Astrocyte of the spinal cord (primary cell): ENCODE measurements around the gene THBS2.
A peak's percentile ranks its signal among the peaks of the same experiment; 100 is the strongest.

Experiments
- DNase-seq: peaks from one replicate; pipeline ENCODE4 v3.0.0; 2011; ENCODE audit warnings: low read depth, low spot score
- H3K4me3 ChIP-seq: 2 replicates; pipeline ENCODE4 v1.5.1; 2011; ENCODE audit warnings: low read depth, mild to moderate bottlenecking, low read length, moderate library complexity
- CTCF ChIP-seq: IDR thresholded peaks from 2 replicates; pipeline ENCODE4 v1.5.1; 2012; ENCODE audit warnings: low read depth, mild to moderate bottlenecking, low read length, inconsistent platforms
- in situ Hi-C: cut with HindIII; loops from 2 replicates; pipeline ENCODE4 v1.10.0; 2017; ENCODE audit warnings: low sequenced_read_pairs

THBS2 gene

GRCh38 chr6:169230322-169230665 lies 23.4 kb downstream of the THBS2 start:
- TF ChIP-seq CTCF, result no peak
- H3K4me3 ChIP-seq, result no peak overlapping the region
- in situ Hi-C loops, result no loop called here
- no peak for DNase-seq

DNA sequence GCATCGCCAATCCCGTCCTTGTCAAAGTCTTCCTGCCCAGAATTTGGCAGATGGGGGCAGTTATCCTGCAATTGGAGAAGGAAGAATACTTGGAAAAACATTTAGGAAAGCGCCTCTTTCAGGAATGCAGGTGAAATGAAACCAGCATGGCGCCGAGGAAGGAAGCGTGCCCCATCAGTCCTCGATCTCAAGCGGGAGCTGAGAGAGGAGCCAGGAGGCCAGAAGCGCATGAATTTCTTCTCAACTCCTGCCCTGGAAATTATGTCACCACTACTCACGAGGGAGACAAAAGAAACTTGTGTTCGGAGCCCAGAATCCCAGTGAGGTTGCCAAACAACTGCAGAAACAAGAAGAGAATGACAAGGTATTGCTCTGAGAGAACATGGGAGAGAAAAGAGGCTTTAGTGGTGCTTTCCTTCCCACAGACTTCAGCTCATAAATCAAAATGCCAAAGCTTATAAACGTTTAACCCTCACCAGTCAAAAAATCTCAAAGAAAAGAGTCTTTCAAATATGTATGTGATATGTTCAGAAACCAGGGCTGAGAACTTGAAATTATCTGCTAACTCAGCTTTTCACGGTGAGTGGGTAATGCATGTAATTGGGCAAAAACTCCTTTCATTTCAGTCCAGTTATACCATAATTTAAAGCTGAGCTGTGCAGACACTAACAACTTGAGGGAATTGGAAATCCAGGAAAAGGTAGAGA lies 23.9 kb downstream of the THBS2 start:
- in situ Hi-C loops, result no loop called here
- peak; percentile 35 for DNase-seq

DNA sequence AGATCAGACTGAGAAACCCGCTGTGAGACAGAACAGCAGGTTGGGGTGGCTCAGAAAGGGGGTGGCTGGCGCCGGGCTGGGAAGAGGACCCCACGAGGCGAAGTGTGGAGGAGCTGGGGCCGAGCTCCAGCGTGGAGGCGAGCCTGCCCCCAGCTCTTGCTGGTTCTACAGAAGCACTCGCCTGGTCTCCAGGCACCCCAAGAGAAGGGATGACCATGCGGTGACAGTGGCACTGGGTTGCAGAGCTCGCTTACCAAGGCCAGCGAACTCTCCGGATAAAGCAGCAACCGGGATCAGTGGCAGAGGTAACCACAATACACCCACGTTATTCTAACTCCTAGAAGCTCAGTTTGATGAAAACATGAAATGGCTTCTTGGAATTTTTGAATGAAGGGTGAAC lies 26.5 kb downstream of the THBS2 start:
- no peak for DNase-seq
- no peak overlapping the region for H3K4me3 ChIP-seq
- in situ Hi-C loops, result no loop called here
- no peak for TF ChIP-seq CTCF

More for the DNA sequence above, 23.9 kb downstream of the THBS2 start:
- no peak for TF ChIP-seq CTCF
- H3K4me3 ChIP-seq, result no peak overlapping the region

DNA sequence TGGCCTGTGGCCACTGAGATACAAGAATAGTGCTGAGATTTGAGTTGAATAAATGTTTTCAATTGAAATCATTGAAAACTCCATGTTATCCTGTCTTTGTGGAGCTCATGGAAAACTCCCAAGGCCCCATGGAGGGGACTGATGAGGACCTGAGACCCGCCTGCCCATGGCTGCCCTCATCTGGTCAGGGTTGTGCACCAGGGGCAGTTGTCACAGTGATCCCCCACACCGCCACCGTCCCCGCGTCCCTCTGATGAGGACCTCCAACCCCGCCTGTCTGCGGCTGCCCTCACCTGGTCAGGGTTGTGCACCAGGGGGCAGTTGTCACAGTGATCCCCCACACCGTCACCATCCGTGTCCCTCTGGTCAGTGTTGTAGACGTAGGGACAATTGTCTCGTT lies 27.8 kb downstream of the THBS2 start:
- DNase-seq, result no peak
- in situ Hi-C loops, result no loop called here
- no peak for TF ChIP-seq CTCF
- H3K4me3 ChIP-seq, result no peak overlapping the region

GRCh38 chr6:169225131-169225576 lies 28.5 kb downstream of the THBS2 start:
- H3K4me3 ChIP-seq, result no peak overlapping the region
- TF ChIP-seq CTCF, result no peak
- in situ Hi-C loops, result no loop called here
- DNase-seq, result no peak

DNA sequence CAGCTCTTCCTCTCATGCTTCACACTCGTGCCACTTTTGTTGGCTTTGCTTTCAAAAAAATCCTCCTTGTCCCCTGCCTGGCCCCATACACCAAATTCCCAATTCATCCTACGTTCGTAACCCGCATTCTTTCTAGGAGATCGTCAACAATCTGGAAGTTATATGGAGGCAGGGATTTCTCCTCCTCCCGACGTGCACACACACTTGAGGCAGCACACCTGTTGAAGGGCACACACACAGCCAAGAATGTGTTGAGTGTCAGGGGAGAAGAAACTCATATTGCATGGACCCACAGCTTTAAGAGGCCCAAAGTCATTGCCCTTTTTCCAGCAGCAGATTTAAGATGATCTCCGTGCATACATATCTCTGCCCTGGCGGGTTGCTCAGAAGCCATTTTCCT lies 28.9 kb downstream of the THBS2 start:
- no peak for DNase-seq
- in situ Hi-C loops, result no loop called here
- H3K4me3 ChIP-seq, result no peak overlapping the region
- no peak for TF ChIP-seq CTCF
